H9 (cell line): ENCODE results near the gene OR2A12. TPM values are rescaled to one million over a fixed set of nuclear protein-coding genes. Genes with fewer than 3 reads are reported as not detected.

Experiments used
- DNase-seq: peaks from one replicate; pipeline ENCODE4 v3.0.0-alpha.2; 2017
- H2AFZ ChIP-seq: one replicate; pipeline ENCODE4 v1.6.1; 2013; ENCODE audit warnings: mild to moderate bottlenecking, low read length, control low read depth, moderate library complexity
- H2AK5ac ChIP-seq: 2 replicates; pipeline ENCODE4 v1.6.1; 2013; ENCODE audit warnings: low read length, control low read depth, mixed read lengths; ENCODE audit not compliant: insufficient read length
- H2BK120ac ChIP-seq: one replicate; pipeline ENCODE4 v1.6.1; 2013; ENCODE audit warnings: low read depth, mild to moderate bottlenecking, low read length, control low read depth, inconsistent platforms; ENCODE audit not compliant: poor library complexity, severe bottlenecking
- H2BK12ac ChIP-seq: 2 replicates; pipeline ENCODE4 v1.6.1; 2013; ENCODE audit warnings: low read length, control low read depth, mixed read lengths, low read depth; ENCODE audit not compliant: insufficient read length
- H2BK15ac ChIP-seq: 2 replicates; pipeline ENCODE4 v1.6.1; 2013; ENCODE audit warnings: low read depth, low read length, control low read depth
- H2BK20ac ChIP-seq: one replicate; pipeline ENCODE4 v1.6.1; 2013; ENCODE audit warnings: low read depth, mild to moderate bottlenecking, low read length, control low read depth, inconsistent platforms; ENCODE audit not compliant: poor library complexity, severe bottlenecking
- H2BK5ac ChIP-seq: 2 replicates; pipeline ENCODE4 v1.6.1; 2013; ENCODE audit warnings: low read length, control low read depth, mixed read lengths; ENCODE audit not compliant: insufficient read length
- H3K14ac ChIP-seq: 2 replicates; pipeline ENCODE4 v1.6.1; 2013; ENCODE audit warnings: low read length, control low read depth; ENCODE audit not compliant: insufficient read depth
- H3K18ac ChIP-seq: 2 replicates; pipeline ENCODE4 v1.6.1; 2013; ENCODE audit warnings: low read depth, mild to moderate bottlenecking, mixed read lengths, low read length, control low read depth; ENCODE audit not compliant: insufficient read length
- H3K23ac ChIP-seq: 2 replicates; pipeline ENCODE4 v1.6.1; 2013; ENCODE audit warnings: low read length, control low read depth, mixed read lengths, low read depth; ENCODE audit not compliant: insufficient read length
- H3K23me2 ChIP-seq: 2 replicates; pipeline ENCODE4 v1.6.1; 2013; ENCODE audit warnings: low read depth, mild to moderate bottlenecking, mixed read lengths, low read length, control low read depth; ENCODE audit not compliant: insufficient read length, poor library complexity, severe bottlenecking
- H3K27ac ChIP-seq: 2 replicates; pipeline ENCODE4 v1.5.1; 2013; ENCODE audit warnings: low read length, control low read depth, mixed read lengths, low read depth; ENCODE audit not compliant: insufficient read length
- H3K27me3 ChIP-seq: 2 replicates; pipeline ENCODE4 v1.6.1; 2013; ENCODE audit warnings: low read length, control low read depth, inconsistent platforms; ENCODE audit not compliant: insufficient read depth
- H3K4ac ChIP-seq: 2 replicates; pipeline ENCODE4 v1.6.1; 2013; ENCODE audit warnings: low read depth, mild to moderate bottlenecking, control low read depth, inconsistent platforms, low read length, moderate library complexity
- H3K4me1 ChIP-seq: 2 replicates; pipeline ENCODE4 v1.6.1; 2013; ENCODE audit warnings: low read length, control low read depth, inconsistent platforms; ENCODE audit not compliant: insufficient read depth
- H3K4me2 ChIP-seq: 2 replicates; pipeline ENCODE4 v1.6.1; 2013; ENCODE audit warnings: low read length, control low read depth, mixed read lengths; ENCODE audit not compliant: insufficient read length, insufficient read depth
- H3K56ac ChIP-seq: 2 replicates; pipeline ENCODE4 v1.6.1; 2013; ENCODE audit warnings: low read depth, mild to moderate bottlenecking, mixed read lengths, low read length, control low read depth; ENCODE audit not compliant: insufficient read length
- H3K79me1 ChIP-seq: 2 replicates; pipeline ENCODE4 v1.6.1; 2013; ENCODE audit warnings: low read depth, mild to moderate bottlenecking, moderate library complexity, low read length, control low read depth, inconsistent platforms; ENCODE audit not compliant: insufficient read depth, poor library complexity, severe bottlenecking
- H3K79me2 ChIP-seq: 2 replicates; pipeline ENCODE4 v1.6.1; 2013; ENCODE audit warnings: low read length, control low read depth, inconsistent platforms; ENCODE audit not compliant: insufficient read depth
- H3K9ac ChIP-seq: 2 replicates; pipeline ENCODE4 v1.6.1; 2013; ENCODE audit warnings: low read length, control low read depth, mixed read lengths; ENCODE audit not compliant: insufficient read length; ENCODE audit errors: extremely low read depth
- H3K9me3 ChIP-seq: one replicate; pipeline ENCODE4 v1.6.1; 2013; ENCODE audit warnings: low read depth, low read length, inconsistent platforms; ENCODE audit not compliant: control insufficient read depth
- H3T11ph ChIP-seq: one replicate; pipeline ENCODE4 v1.6.1; 2013; ENCODE audit warnings: mild to moderate bottlenecking, low read length, control low read depth, inconsistent platforms
- H4K20me1 ChIP-seq: one replicate; pipeline ENCODE4 v1.6.1; 2013; ENCODE audit not compliant: control insufficient read depth, insufficient read length, insufficient read depth
- H4K5ac ChIP-seq: 2 replicates; pipeline ENCODE4 v1.6.1; 2013; ENCODE audit warnings: low read depth, mild to moderate bottlenecking, mixed read lengths, low read length, control low read depth; ENCODE audit not compliant: insufficient read length
- H4K8ac ChIP-seq: replicated peaks from 2 replicates; pipeline ENCODE4 v1.6.1; 2013; ENCODE audit warnings: low read length, control low read depth, mixed read lengths, low read depth; ENCODE audit not compliant: insufficient read length
- H4K91ac ChIP-seq: 2 replicates; pipeline ENCODE4 v1.6.1; 2013; ENCODE audit warnings: low read depth, mild to moderate bottlenecking, moderate library complexity, mixed read lengths, low read length, control low read depth; ENCODE audit not compliant: insufficient read length
- H3K27ac Mint-ChIP-seq, 3 experiments: 2 replicates in 2 of 3; 3 replicates in 1 of 3; pipeline ENCODE4 v1.8.0; 2020 to 2021; ENCODE audit warnings: mixed read lengths in 3 of 3, mild to moderate bottlenecking in 1 of 3, moderate library complexity in 1 of 3
- H3K27me3 Mint-ChIP-seq: 2 replicates; pipeline ENCODE4 v1.8.0; 2021; ENCODE audit warnings: low read depth, mild to moderate bottlenecking, moderate library complexity, mixed read lengths
- H3K36me3 Mint-ChIP-seq, 3 experiments: 2 replicates in 2 of 3; 3 replicates in 1 of 3; pipeline ENCODE4 v1.8.0; 2020 to 2021; ENCODE audit warnings: low read depth in 3 of 3, mixed read lengths in 3 of 3; ENCODE audit not compliant: insufficient read depth in 1 of 3
- H3K4me1 Mint-ChIP-seq, 2 experiments: 2 replicates each; pipeline ENCODE4 v1.8.0; 2020; ENCODE audit warnings: mixed read lengths in 2 of 2
- H3K4me3 Mint-ChIP-seq, 2 experiments: 2 replicates in 1 of 2; 3 replicates in 1 of 2; pipeline ENCODE4 v1.8.0; 2020 to 2021; ENCODE audit warnings: mild to moderate bottlenecking in 2 of 2, mixed read lengths in 2 of 2, moderate library complexity in 1 of 2
- H3K9me3 Mint-ChIP-seq, 2 experiments: 2 replicates in 1 of 2; 3 replicates in 1 of 2; pipeline ENCODE4 v1.8.0; 2020; ENCODE audit warnings: mild to moderate bottlenecking in 2 of 2, mixed read lengths in 2 of 2, moderate library complexity in 1 of 2
- CTCF ChIP-seq: fragments of 200-600 bp; sonication (generic); conservative IDR thresholded peaks from 3 replicates; pipeline ENCODE4 v1.8.0; 2021; ENCODE audit warnings: antibody characterized with exemption, mild to moderate bottlenecking
- WGBS: extraction: QIAGEN DNeasy Blood & Tissue Kit; methylation state at CpG from one replicate; pipeline ENCODE4 v1.1.7; 2013; ENCODE audit warnings: missing lambda C conversion rate, low lambda C conversion rate, mixed read lengths; ENCODE audit not compliant: insufficient read length; ENCODE audit errors: extremely low coverage; 5-methylcytosine and 5-hydroxymethylcytosine counted together
- total RNA-seq: library from RNA; stranded (reverse); gene quantifications from 2 replicates; pipeline ENCODE4 v1.2.1, GENCODE V29; 2021

The OR2A12 gene
- total RNA-seq, 1 experiment from 2014 or later, result not detected

GRCh38 chr7:144086730-144087129 lies 652 bp downstream of the OR2A12 start:
- Mint-ChIP-seq H3K27me3 (no peaks in the 10 kb centered on the region), H3K36me3 (no peaks in the 10 kb centered on the region; a peak in 1 of 7 replicates), H3K27ac (no peak overlapping the region), H3K9me3 (peaks cover 0 to 11% of the 10 kb centered on the region in 2 experiments; a peak in 1 of 5 replicates), H3K4me1 (peaks cover 2 to 3% of the 10 kb centered on the region in 2 experiments; a peak in 2 of 4 replicates), H3K4me3 (no peak overlapping the region)
- Histone ChIP-seq H3K23ac (no peak overlapping the region), H3K27ac (no peak overlapping the region), H2AK5ac (no peak overlapping the region), H4K8ac (no peak overlapping the region), H3K27me3 (no peaks in the 10 kb centered on the region), H3K23me2 (peaks cover 2% of the 10 kb centered on the region), H3K9ac (no peak overlapping the region), H4K91ac (no peak overlapping the region), H2BK12ac (no peak overlapping the region), H3K14ac (no peak overlapping the region), H3K18ac (no peak overlapping the region), H3K4me1 (no peaks in the 10 kb centered on the region), H3K4ac (no peak overlapping the region), H4K20me1 (no peaks in the 10 kb centered on the region), H3T11ph (no peak overlapping the region), H3K79me1 (no peaks in the 10 kb centered on the region), H2BK120ac (no peak overlapping the region), H2AFZ (no peak overlapping the region), H2BK5ac (no peak overlapping the region), H3K79me2 (no peaks in the 10 kb centered on the region), H4K5ac (no peak overlapping the region), H2BK15ac (no peak overlapping the region), H3K9me3 (no peaks in the 10 kb centered on the region), H3K4me2 (no peak overlapping the region), H2BK20ac (no peak overlapping the region), H3K56ac (no peak overlapping the region)
- no CpG with 5 or more reads among the region's 4 CpGs for WGBS
- TF ChIP-seq CTCF, result no peak
- DNase-seq, result no peak
